Lower leg skin (tissue), 3 donors: ENCODE data around the gene PAK2.

ENCODE experiments used
- CTCF ChIP-seq, 3 donors: fragments of 450-650 bp; IDR thresholded peaks; one replicate each; pipeline ENCODE4 v1.5.1; 2016; ENCODE audit warnings: antibody characterized with exemption in 3 of 3, mild to moderate bottlenecking in 3 of 3, moderate library complexity in 2 of 3
- POLR2A ChIP-seq, 2 donors: fragments of 450-650 bp; IDR thresholded peaks; one replicate each; pipeline ENCODE4 v1.6.1; 2016 to 2017; ENCODE audit warnings: antibody characterized with exemption in 2 of 2, mild to moderate bottlenecking in 1 of 2, moderate library complexity in 1 of 2

- TF ChIP-seq CTCF (IDR thresholded peaks at IDR 0.05) (no peak), POLR2A (IDR thresholded peaks at IDR 0.05) (no peak)
These were observed 45.4 kb upstream of the PAK2 start for GRCh38 chr3:196694202-196694638.
